ENCODE measurements around the gene MLF2. TPM values are rescaled to one million over a fixed set of nuclear protein-coding genes. Genes with fewer than 3 reads are reported as not detected.

The MLF2 gene
- total and polyA plus RNA-seq, 2 of the 13 experiments (the other 11 are each of a cell fraction or from before 2014, with no cell fraction given), result 88.1 to 167 TPM

GRCh38 chr12:6752921-6753771 is at the start of gene MLF2 (continued):
- 0 out of 2 replicates have a peak, but pooled peaks have one; percentile 67 for TF ChIP-seq SNAPC4 (CRISPR knock-in tag; IDR thresholded peaks at IDR 0.05)
- TF ChIP-seq ZSCAN29 (CRISPR knock-in tag; conservative IDR thresholded peaks at IDR 0.05), result peak; percentile 78; the same call in 1 of the 2 replicates
- TF ChIP-seq ZBTB8A (CRISPR knock-in tag; IDR thresholded peaks at IDR 0.05; ENCODE audit: borderline replicate concordance, low read depth), result peak; percentile 46; the same call in 1 of the 2 replicates
- TF ChIP-seq ZNF3 (CRISPR knock-in tag; IDR thresholded peaks at IDR 0.05), result peak; percentile 20; the same call in 1 of the 2 replicates
- no peak for TF ChIP-seq FOXK2 (IDR thresholded peaks at IDR 0.05)
- peak; percentile 80 for TF ChIP-seq REPIN1 (CRISPR knock-in tag; IDR thresholded peaks at IDR 0.05; ENCODE audit: borderline replicate concordance, low read depth)
- TF ChIP-seq HIVEP1 (CRISPR knock-in tag; IDR thresholded peaks at IDR 0.05), result peak; percentile 32; the same call in 1 of the 2 replicates
- 0 out of 2 replicates have a peak, but pooled peaks have one; percentile 51 for TF ChIP-seq ZNF558 (CRISPR knock-in tag; IDR thresholded peaks at IDR 0.05; ENCODE audit: borderline replicate concordance)
- no peak for TF ChIP-seq ZNF10 (CRISPR knock-in tag; IDR thresholded peaks at IDR 0.05; ENCODE audit: borderline replicate concordance, low read depth)
- TF ChIP-seq ZNF20 (CRISPR knock-in tag; IDR thresholded peaks at IDR 0.05), result no peak
- TF ChIP-seq CENPX (CRISPR knock-in tag; IDR thresholded peaks at IDR 0.05), result no peak
- TF ChIP-seq DMAP1 (CRISPR knock-in tag; IDR thresholded peaks at IDR 0.05), result peak; percentile 76; the same call in 1 of the 2 replicates
- peak; percentile 82 for TF ChIP-seq ZKSCAN5 (CRISPR knock-in tag; IDR thresholded peaks at IDR 0.05)
- TF ChIP-seq RARG (CRISPR knock-in tag; IDR thresholded peaks at IDR 0.05; ENCODE audit: low read depth), result no peak
- peak; percentile 75; the same call in 1 of the 2 replicates for TF ChIP-seq MAX (IDR thresholded peaks at IDR 0.05)
- TF ChIP-seq NFRKB (IDR thresholded peaks at IDR 0.05), result no peak
- TF ChIP-seq CCAR2 (optimal IDR thresholded peaks at IDR 0.05; ENCODE audit: low read depth, low read length), result no peak
- 0 out of 2 replicates have a peak, but pooled peaks have one; percentile 38 for TF ChIP-seq HNRNPL (IDR thresholded peaks at IDR 0.05; ENCODE audit: low read depth, low read length)
- TF ChIP-seq ZKSCAN1 (IDR thresholded peaks at IDR 0.05; ENCODE audit: low read length), result no peak
- peak; percentile 16 for TF ChIP-seq RFX5 (IDR thresholded peaks at IDR 0.05; ENCODE audit: low read depth, low read length)
- TF ChIP-seq CEBPZ (IDR thresholded peaks at IDR 0.05; ENCODE audit: low read length), result no peak
